ENCODE results near the gene C2CD2L. TPM values are rescaled to one million over a fixed set of nuclear protein-coding genes. Genes with fewer than 3 reads are reported as not detected.

Gene C2CD2L
- total and polyA plus RNA-seq, 10 of the 15 experiments (the other 5 are each of a cell fraction or from before 2014, with no cell fraction given) = 0.21 to 9.6 (median 5.1) TPM

- TF ChIP-seq BHLHE40 (IDR thresholded peaks at IDR 0.05; ENCODE audit: borderline replicate concordance in 1 of 2, low read depth in 2 of 2, low read length in 1 of 2) = peak in 1 of 2 experiments; percentile 78; a peak in 2 of 4 replicates
- TF ChIP-seq CHD1 (IDR thresholded peaks at IDR 0.05; ENCODE audit: low read depth, low read length) = no peak
- no peak for TF ChIP-seq CHD4 (IDR thresholded peaks at IDR 0.05)
- no peak for TF ChIP-seq PAX8 (IDR thresholded peaks at IDR 0.05)
- no peak for TF ChIP-seq NRF1 (conservative IDR thresholded peaks at IDR 0.05; ENCODE audit: low read depth, low read length)
- no peak for TF ChIP-seq CEBPB (IDR thresholded peaks at IDR 0.05; ENCODE audit: borderline replicate concordance in 1 of 2, low read depth in 2 of 2, low read length in 2 of 2)
- no peak for TF ChIP-seq MLLT1 (IDR thresholded peaks at IDR 0.05)
- TF ChIP-seq, protein P1, sequence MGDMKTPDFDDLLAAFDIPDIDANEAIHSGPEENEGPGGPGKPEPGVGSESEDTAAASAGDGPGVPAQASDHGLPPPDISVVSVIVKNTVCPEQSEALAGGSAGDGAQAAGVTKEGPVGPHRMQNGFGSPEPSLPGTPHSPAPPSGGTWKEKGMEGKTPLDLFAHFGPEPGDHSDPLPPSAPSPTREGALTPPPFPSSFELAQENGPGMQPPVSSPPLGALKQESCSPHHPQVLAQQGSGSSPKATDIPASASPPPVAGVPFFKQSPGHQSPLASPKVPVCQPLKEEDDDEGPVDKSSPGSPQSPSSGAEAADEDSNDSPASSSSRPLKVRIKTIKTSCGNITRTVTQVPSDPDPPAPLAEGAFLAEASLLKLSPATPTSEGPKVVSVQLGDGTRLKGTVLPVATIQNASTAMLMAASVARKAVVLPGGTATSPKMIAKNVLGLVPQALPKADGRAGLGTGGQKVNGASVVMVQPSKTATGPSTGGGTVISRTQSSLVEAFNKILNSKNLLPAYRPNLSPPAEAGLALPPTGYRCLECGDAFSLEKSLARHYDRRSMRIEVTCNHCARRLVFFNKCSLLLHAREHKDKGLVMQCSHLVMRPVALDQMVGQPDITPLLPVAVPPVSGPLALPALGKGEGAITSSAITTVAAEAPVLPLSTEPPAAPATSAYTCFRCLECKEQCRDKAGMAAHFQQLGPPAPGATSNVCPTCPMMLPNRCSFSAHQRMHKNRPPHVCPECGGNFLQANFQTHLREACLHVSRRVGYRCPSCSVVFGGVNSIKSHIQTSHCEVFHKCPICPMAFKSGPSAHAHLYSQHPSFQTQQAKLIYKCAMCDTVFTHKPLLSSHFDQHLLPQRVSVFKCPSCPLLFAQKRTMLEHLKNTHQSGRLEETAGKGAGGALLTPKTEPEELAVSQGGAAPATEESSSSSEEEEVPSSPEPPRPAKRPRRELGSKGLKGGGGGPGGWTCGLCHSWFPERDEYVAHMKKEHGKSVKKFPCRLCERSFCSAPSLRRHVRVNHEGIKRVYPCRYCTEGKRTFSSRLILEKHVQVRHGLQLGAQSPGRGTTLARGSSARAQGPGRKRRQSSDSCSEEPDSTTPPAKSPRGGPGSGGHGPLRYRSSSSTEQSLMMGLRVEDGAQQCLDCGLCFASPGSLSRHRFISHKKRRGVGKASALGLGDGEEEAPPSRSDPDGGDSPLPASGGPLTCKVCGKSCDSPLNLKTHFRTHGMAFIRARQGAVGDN (IDR thresholded peaks at IDR 0.05) = 0 out of 2 replicates have a peak, but pooled peaks have one; percentile 54
- TF ChIP-seq, protein P2, sequence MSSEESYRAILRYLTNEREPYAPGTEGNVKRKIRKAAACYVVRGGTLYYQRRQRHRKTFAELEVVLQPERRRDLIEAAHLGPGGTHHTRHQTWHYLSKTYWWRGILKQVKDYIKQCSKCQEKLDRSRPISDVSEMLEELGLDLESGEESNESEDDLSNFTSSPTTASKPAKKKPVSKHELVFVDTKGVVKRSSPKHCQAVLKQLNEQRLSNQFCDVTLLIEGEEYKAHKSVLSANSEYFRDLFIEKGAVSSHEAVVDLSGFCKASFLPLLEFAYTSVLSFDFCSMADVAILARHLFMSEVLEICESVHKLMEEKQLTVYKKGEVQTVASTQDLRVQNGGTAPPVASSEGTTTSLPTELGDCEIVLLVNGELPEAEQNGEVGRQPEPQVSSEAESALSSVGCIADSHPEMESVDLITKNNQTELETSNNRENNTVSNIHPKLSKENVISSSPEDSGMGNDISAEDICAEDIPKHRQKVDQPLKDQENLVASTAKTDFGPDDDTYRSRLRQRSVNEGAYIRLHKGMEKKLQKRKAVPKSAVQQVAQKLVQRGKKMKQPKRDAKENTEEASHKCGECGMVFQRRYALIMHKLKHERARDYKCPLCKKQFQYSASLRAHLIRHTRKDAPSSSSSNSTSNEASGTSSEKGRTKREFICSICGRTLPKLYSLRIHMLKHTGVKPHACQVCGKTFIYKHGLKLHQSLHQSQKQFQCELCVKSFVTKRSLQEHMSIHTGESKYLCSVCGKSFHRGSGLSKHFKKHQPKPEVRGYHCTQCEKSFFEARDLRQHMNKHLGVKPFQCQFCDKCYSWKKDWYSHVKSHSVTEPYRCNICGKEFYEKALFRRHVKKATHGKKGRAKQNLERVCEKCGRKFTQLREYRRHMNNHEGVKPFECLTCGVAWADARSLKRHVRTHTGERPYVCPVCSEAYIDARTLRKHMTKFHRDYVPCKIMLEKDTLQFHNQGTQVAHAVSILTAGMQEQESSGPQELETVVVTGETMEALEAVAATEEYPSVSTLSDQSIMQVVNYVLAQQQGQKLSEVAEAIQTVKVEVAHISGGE (CRISPR knock-in tag; IDR thresholded peaks at IDR 0.05) = no peak
- TF ChIP-seq CEBPZ (IDR thresholded peaks at IDR 0.05; ENCODE audit: low read depth, low read length) = no peak
- no peak for TF ChIP-seq REST (IDR thresholded peaks at IDR 0.05; ENCODE audit: low read depth, low read length)
These were observed 22.3 kb upstream of the C2CD2L start, which contains the start of gene HMBS (continued) for GRCh38 chr11:119084663-119085436.
